H9 (cell line): ENCODE results near the gene CPNE5. TPM values are rescaled to one million over a fixed set of nuclear protein-coding genes. Genes with fewer than 3 reads are reported as not detected.

Experiments used
- DNase-seq: peaks from one replicate; pipeline ENCODE4 v3.0.0-alpha.2; 2017
- H2AFZ ChIP-seq: one replicate; pipeline ENCODE4 v1.6.1; 2013; ENCODE audit warnings: mild to moderate bottlenecking, low read length, control low read depth, moderate library complexity
- H2AK5ac ChIP-seq: 2 replicates; pipeline ENCODE4 v1.6.1; 2013; ENCODE audit warnings: low read length, control low read depth, mixed read lengths; ENCODE audit not compliant: insufficient read length
- H2BK120ac ChIP-seq: one replicate; pipeline ENCODE4 v1.6.1; 2013; ENCODE audit warnings: low read depth, mild to moderate bottlenecking, low read length, control low read depth, inconsistent platforms; ENCODE audit not compliant: poor library complexity, severe bottlenecking
- H2BK12ac ChIP-seq: 2 replicates; pipeline ENCODE4 v1.6.1; 2013; ENCODE audit warnings: low read length, control low read depth, mixed read lengths, low read depth; ENCODE audit not compliant: insufficient read length
- H2BK15ac ChIP-seq: 2 replicates; pipeline ENCODE4 v1.6.1; 2013; ENCODE audit warnings: low read depth, low read length, control low read depth
- H2BK20ac ChIP-seq: one replicate; pipeline ENCODE4 v1.6.1; 2013; ENCODE audit warnings: low read depth, mild to moderate bottlenecking, low read length, control low read depth, inconsistent platforms; ENCODE audit not compliant: poor library complexity, severe bottlenecking
- H2BK5ac ChIP-seq: 2 replicates; pipeline ENCODE4 v1.6.1; 2013; ENCODE audit warnings: low read length, control low read depth, mixed read lengths; ENCODE audit not compliant: insufficient read length
- H3K14ac ChIP-seq: 2 replicates; pipeline ENCODE4 v1.6.1; 2013; ENCODE audit warnings: low read length, control low read depth; ENCODE audit not compliant: insufficient read depth
- H3K18ac ChIP-seq: 2 replicates; pipeline ENCODE4 v1.6.1; 2013; ENCODE audit warnings: low read depth, mild to moderate bottlenecking, mixed read lengths, low read length, control low read depth; ENCODE audit not compliant: insufficient read length
- H3K23ac ChIP-seq: 2 replicates; pipeline ENCODE4 v1.6.1; 2013; ENCODE audit warnings: low read length, control low read depth, mixed read lengths, low read depth; ENCODE audit not compliant: insufficient read length
- H3K23me2 ChIP-seq: 2 replicates; pipeline ENCODE4 v1.6.1; 2013; ENCODE audit warnings: low read depth, mild to moderate bottlenecking, mixed read lengths, low read length, control low read depth; ENCODE audit not compliant: insufficient read length, poor library complexity, severe bottlenecking
- H3K27ac ChIP-seq: 2 replicates; pipeline ENCODE4 v1.5.1; 2013; ENCODE audit warnings: low read length, control low read depth, mixed read lengths, low read depth; ENCODE audit not compliant: insufficient read length
- H3K27me3 ChIP-seq: 2 replicates; pipeline ENCODE4 v1.6.1; 2013; ENCODE audit warnings: low read length, control low read depth, inconsistent platforms; ENCODE audit not compliant: insufficient read depth
- H3K4ac ChIP-seq: 2 replicates; pipeline ENCODE4 v1.6.1; 2013; ENCODE audit warnings: low read depth, mild to moderate bottlenecking, control low read depth, inconsistent platforms, low read length, moderate library complexity
- H3K4me1 ChIP-seq: 2 replicates; pipeline ENCODE4 v1.6.1; 2013; ENCODE audit warnings: low read length, control low read depth, inconsistent platforms; ENCODE audit not compliant: insufficient read depth
- H3K4me2 ChIP-seq: 2 replicates; pipeline ENCODE4 v1.6.1; 2013; ENCODE audit warnings: low read length, control low read depth, mixed read lengths; ENCODE audit not compliant: insufficient read length, insufficient read depth
- H3K56ac ChIP-seq: 2 replicates; pipeline ENCODE4 v1.6.1; 2013; ENCODE audit warnings: low read depth, mild to moderate bottlenecking, mixed read lengths, low read length, control low read depth; ENCODE audit not compliant: insufficient read length
- H3K79me1 ChIP-seq: 2 replicates; pipeline ENCODE4 v1.6.1; 2013; ENCODE audit warnings: low read depth, mild to moderate bottlenecking, moderate library complexity, low read length, control low read depth, inconsistent platforms; ENCODE audit not compliant: insufficient read depth, poor library complexity, severe bottlenecking
- H3K79me2 ChIP-seq: 2 replicates; pipeline ENCODE4 v1.6.1; 2013; ENCODE audit warnings: low read length, control low read depth, inconsistent platforms; ENCODE audit not compliant: insufficient read depth
- H3K9ac ChIP-seq: 2 replicates; pipeline ENCODE4 v1.6.1; 2013; ENCODE audit warnings: low read length, control low read depth, mixed read lengths; ENCODE audit not compliant: insufficient read length; ENCODE audit errors: extremely low read depth
- H3K9me3 ChIP-seq: one replicate; pipeline ENCODE4 v1.6.1; 2013; ENCODE audit warnings: low read depth, low read length, inconsistent platforms; ENCODE audit not compliant: control insufficient read depth
- H3T11ph ChIP-seq: one replicate; pipeline ENCODE4 v1.6.1; 2013; ENCODE audit warnings: mild to moderate bottlenecking, low read length, control low read depth, inconsistent platforms
- H4K20me1 ChIP-seq: one replicate; pipeline ENCODE4 v1.6.1; 2013; ENCODE audit not compliant: control insufficient read depth, insufficient read length, insufficient read depth
- H4K5ac ChIP-seq: 2 replicates; pipeline ENCODE4 v1.6.1; 2013; ENCODE audit warnings: low read depth, mild to moderate bottlenecking, mixed read lengths, low read length, control low read depth; ENCODE audit not compliant: insufficient read length
- H4K8ac ChIP-seq: replicated peaks from 2 replicates; pipeline ENCODE4 v1.6.1; 2013; ENCODE audit warnings: low read length, control low read depth, mixed read lengths, low read depth; ENCODE audit not compliant: insufficient read length
- H4K91ac ChIP-seq: 2 replicates; pipeline ENCODE4 v1.6.1; 2013; ENCODE audit warnings: low read depth, mild to moderate bottlenecking, moderate library complexity, mixed read lengths, low read length, control low read depth; ENCODE audit not compliant: insufficient read length
- H3K27ac Mint-ChIP-seq, 3 experiments: 2 replicates in 2 of 3; 3 replicates in 1 of 3; pipeline ENCODE4 v1.8.0; 2020 to 2021; ENCODE audit warnings: mixed read lengths in 3 of 3, mild to moderate bottlenecking in 1 of 3, moderate library complexity in 1 of 3
- H3K27me3 Mint-ChIP-seq: 2 replicates; pipeline ENCODE4 v1.8.0; 2021; ENCODE audit warnings: low read depth, mild to moderate bottlenecking, moderate library complexity, mixed read lengths
- H3K36me3 Mint-ChIP-seq, 3 experiments: 2 replicates in 2 of 3; 3 replicates in 1 of 3; pipeline ENCODE4 v1.8.0; 2020 to 2021; ENCODE audit warnings: low read depth in 3 of 3, mixed read lengths in 3 of 3; ENCODE audit not compliant: insufficient read depth in 1 of 3
- H3K4me1 Mint-ChIP-seq, 2 experiments: 2 replicates each; pipeline ENCODE4 v1.8.0; 2020; ENCODE audit warnings: mixed read lengths in 2 of 2
- H3K4me3 Mint-ChIP-seq, 2 experiments: 2 replicates in 1 of 2; 3 replicates in 1 of 2; pipeline ENCODE4 v1.8.0; 2020 to 2021; ENCODE audit warnings: mild to moderate bottlenecking in 2 of 2, mixed read lengths in 2 of 2, moderate library complexity in 1 of 2
- H3K9me3 Mint-ChIP-seq, 2 experiments: 2 replicates in 1 of 2; 3 replicates in 1 of 2; pipeline ENCODE4 v1.8.0; 2020; ENCODE audit warnings: mild to moderate bottlenecking in 2 of 2, mixed read lengths in 2 of 2, moderate library complexity in 1 of 2
- WGBS: extraction: QIAGEN DNeasy Blood & Tissue Kit; methylation state at CpG from one replicate; pipeline ENCODE4 v1.1.7; 2013; ENCODE audit warnings: missing lambda C conversion rate, low lambda C conversion rate, mixed read lengths; ENCODE audit not compliant: insufficient read length; ENCODE audit errors: extremely low coverage; 5-methylcytosine and 5-hydroxymethylcytosine counted together
- total RNA-seq: library from RNA; stranded (reverse); gene quantifications from 2 replicates; pipeline ENCODE4 v1.2.1, GENCODE V29; 2021
- TF ChIP-seq, protein P1 (sequence below): fragments of 200-600 bp; sonication (generic); conservative IDR thresholded peaks from 3 replicates; pipeline ENCODE4 v1.8.0; 2021; ENCODE audit warnings: antibody characterized with exemption, mild to moderate bottlenecking

Gene CPNE5
- total RNA-seq, 1 experiment from 2014 or later, result 0.52 TPM

DNA sequence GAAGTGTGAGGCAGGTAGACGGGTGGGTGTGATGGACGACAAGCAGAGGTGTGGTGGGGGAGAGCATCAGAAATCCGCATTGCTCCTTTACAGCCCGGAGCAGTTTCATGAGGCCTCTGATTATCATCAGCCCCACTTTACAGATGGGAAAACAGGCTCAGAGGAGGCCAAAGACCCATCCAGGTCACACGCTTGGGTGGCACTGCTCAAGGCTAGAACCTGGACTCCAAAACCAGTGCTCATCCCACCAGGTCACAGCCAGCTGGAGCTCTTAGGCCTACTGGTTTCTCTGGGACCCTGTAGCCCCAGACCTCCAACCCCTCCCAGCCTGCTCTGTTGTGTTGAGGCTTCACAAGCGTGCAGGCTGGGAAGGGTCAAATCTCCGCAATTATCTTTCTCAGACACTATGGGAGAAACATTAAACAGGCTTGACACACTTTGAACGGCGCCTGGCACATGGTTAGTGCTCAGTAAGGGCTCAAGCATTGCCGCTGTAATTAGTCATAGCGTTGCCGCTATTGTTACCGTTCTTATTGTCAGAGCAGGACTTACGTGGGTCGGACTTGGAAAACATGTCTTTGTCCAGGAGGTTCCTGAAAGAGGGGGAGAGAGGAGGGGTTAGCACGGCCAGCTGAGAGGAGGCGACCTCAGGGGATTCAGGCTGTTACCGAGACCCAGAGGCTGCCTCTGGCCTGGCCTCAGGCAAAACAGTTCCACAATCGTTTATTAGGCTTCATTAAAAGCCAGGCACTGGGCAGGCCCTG lies 16.6 kb downstream of the CPNE5 start:
- Mint-ChIP-seq H3K4me3 (no peak overlapping the region), H3K36me3 (no peaks in the 10 kb centered on the region; a peak in 1 of 7 replicates), H3K27me3 (peaks cover 17% of the 10 kb centered on the region), H3K4me1 (peaks cover 27 to 42% of the 10 kb centered on the region in 2 experiments), H3K27ac (no peak overlapping the region), H3K9me3 (no peaks in the 10 kb centered on the region)
- Histone ChIP-seq H3T11ph (no peak overlapping the region), H3K56ac (no peak overlapping the region), H3K79me2 (no peaks in the 10 kb centered on the region), H4K20me1 (no peaks in the 10 kb centered on the region), H3K23me2 (no peaks in the 10 kb centered on the region), H3K9me3 (no peaks in the 10 kb centered on the region), H3K23ac (no peak overlapping the region), H2BK120ac (no peak overlapping the region), H3K79me1 (no peaks in the 10 kb centered on the region), H2BK15ac (no peak overlapping the region), H2AFZ (no peak overlapping the region), H3K9ac (no peak overlapping the region), H4K5ac (no peak overlapping the region), H3K27ac (no peak overlapping the region), H2BK5ac (no peak overlapping the region), H2BK20ac (no peak overlapping the region), H3K27me3 (no peaks in the 10 kb centered on the region), H3K4me2 (no peak overlapping the region), H2AK5ac (no peak overlapping the region), H3K18ac (no peak overlapping the region), H3K4ac (no peak overlapping the region), H4K8ac (no peak overlapping the region), H3K4me1 (peaks cover 3% of the 10 kb centered on the region; the same call in 1 of the 2 replicates), H3K14ac (no peak overlapping the region), H2BK12ac (no peak overlapping the region), H4K91ac (no peak overlapping the region)
- TF ChIP-seq, protein P1, sequence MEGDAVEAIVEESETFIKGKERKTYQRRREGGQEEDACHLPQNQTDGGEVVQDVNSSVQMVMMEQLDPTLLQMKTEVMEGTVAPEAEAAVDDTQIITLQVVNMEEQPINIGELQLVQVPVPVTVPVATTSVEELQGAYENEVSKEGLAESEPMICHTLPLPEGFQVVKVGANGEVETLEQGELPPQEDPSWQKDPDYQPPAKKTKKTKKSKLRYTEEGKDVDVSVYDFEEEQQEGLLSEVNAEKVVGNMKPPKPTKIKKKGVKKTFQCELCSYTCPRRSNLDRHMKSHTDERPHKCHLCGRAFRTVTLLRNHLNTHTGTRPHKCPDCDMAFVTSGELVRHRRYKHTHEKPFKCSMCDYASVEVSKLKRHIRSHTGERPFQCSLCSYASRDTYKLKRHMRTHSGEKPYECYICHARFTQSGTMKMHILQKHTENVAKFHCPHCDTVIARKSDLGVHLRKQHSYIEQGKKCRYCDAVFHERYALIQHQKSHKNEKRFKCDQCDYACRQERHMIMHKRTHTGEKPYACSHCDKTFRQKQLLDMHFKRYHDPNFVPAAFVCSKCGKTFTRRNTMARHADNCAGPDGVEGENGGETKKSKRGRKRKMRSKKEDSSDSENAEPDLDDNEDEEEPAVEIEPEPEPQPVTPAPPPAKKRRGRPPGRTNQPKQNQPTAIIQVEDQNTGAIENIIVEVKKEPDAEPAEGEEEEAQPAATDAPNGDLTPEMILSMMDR, result no peak
- no CpG with 5 or more reads among the region's 19 CpGs for WGBS
- no peak for DNase-seq
